GM23338 (cell line): Measurements from ENCODE around the gene C4A.
"Not testable (repeated sequence)": the region's sequence is repeated elsewhere in the genome, so short reads cannot be mapped to it uniquely, and the experiment has no call there.

Source experiments
- CREB1 ChIP-seq: fragments of 250-450 bp; sonication (Bioruptor Pico); IDR thresholded peaks from 2 replicates; pipeline ENCODE4 v1.5.0; 2020; ENCODE audit warnings: low read depth, mild to moderate bottlenecking, moderate library complexity
- CTCF ChIP-seq, 2 experiments: fragments of 200-600 bp in 1 of 2; sonication (generic) in 1 of 2; conservative IDR thresholded peaks; 2 replicates each; pipeline versions ENCODE4 v1.5.1 to v1.6.1; 2016 to 2017; ENCODE audit warnings: antibody characterized with exemption in 2 of 2, low read depth in 2 of 2, mild to moderate bottlenecking in 2 of 2, moderate library complexity in 1 of 2
- EZH2 ChIP-seq: fragments of 200-600 bp; sonication (generic); IDR thresholded peaks from one replicate; pipeline ENCODE4 v1.8.0; 2017; ENCODE audit warnings: antibody characterized with exemption, mild to moderate bottlenecking, low read depth; ENCODE audit not compliant: unreplicated experiment
- EZH2phosphoT487 ChIP-seq: fragments of 200-600 bp; sonication (generic); IDR thresholded peaks from one replicate; pipeline ENCODE4 v1.8.1; 2018; ENCODE audit warnings: antibody characterized with exemption; ENCODE audit not compliant: unreplicated experiment
- POLR2AphosphoS5 ChIP-seq: IDR thresholded peaks from 2 replicates; pipeline ENCODE4 v1.6.1; 2016; ENCODE audit warnings: antibody characterized with exemption, low read depth
- REST ChIP-seq: IDR thresholded peaks from one replicate; pipeline ENCODE4 v1.6.1; 2018; ENCODE audit warnings: antibody characterized with exemption; ENCODE audit not compliant: unreplicated experiment

GRCh38 chr6:31980998-31981397, 859 bp upstream of the C4A start:
- not testable (repeated sequence) for TF ChIP-seq POLR2AphosphoS5; CTCF (conservative IDR thresholded peaks at IDR 0.05; ENCODE audit: low read depth in 2 of 2); CREB1 (CRISPR knock-in tag); REST; EZH2phosphoT487; EZH2
